H1 (cell line): ENCODE results near the gene CHAC2. TPM values are rescaled to one million over a fixed set of nuclear protein-coding genes. Genes with fewer than 3 reads are reported as not detected.

Experiments used
- CBX5 ChIP-seq: fragments of 300-800, 300-1000 bp; sonication (generic); IDR thresholded peaks from 2 replicates; pipeline ENCODE4 v1.7.1; 2016; ENCODE audit warnings: antibody characterized with exemption, low read length, low read depth
- CREB1 ChIP-seq: IDR thresholded peaks from 2 replicates; pipeline ENCODE4 v1.6.1; 2012; ENCODE audit warnings: inconsistent platforms
- EZH2 ChIP-seq: fragments of 200-600 bp; sonication (generic); IDR thresholded peaks from 2 replicates; pipeline ENCODE4 v1.7.1; 2012; ENCODE audit warnings: low read depth, mild to moderate bottlenecking, moderate library complexity, low read length, inconsistent platforms; ENCODE audit not compliant: severe bottlenecking
- SP1 ChIP-seq: IDR thresholded peaks from 2 replicates; pipeline ENCODE4 v1.6.1; 2011; ENCODE audit warnings: low read depth, low read length
- TAF7 ChIP-seq: optimal IDR thresholded peaks from 2 replicates; pipeline ENCODE3; 2011; ENCODE audit warnings: low read depth, mild to moderate bottlenecking, inconsistent platforms, low read length, moderate library complexity, borderline replicate concordance
- polyA plus RNA-seq, 7 experiments: library from polyadenylated mRNA; depleted of rRNA in 3 of 7; stranded (reverse) in 5 of 7; unstranded in 2 of 7; fragments of >200 nt in 5 of 7; fragments of 200-250 nt in 2 of 7; gene quantifications; 1 replicate in 5 of 7; 2 replicates in 1 of 7; 4 replicates in 1 of 7; pipeline versions ENCODE4 v1.2.1 to v1.2.3, GENCODE V29; 2011 to 2013; ENCODE audit warnings: missing spikeins in 2 of 7, mixed read lengths in 2 of 7
- total RNA-seq: library from RNA; stranded (reverse); fragmentation: NEBNext Ultra II Directional; extraction: Animal tissue kit (Norgen Biotek cat#: 25700); gene quantifications from 2 replicates; pipeline ENCODE4 v1.2.1, GENCODE V29; 2021

Gene CHAC2
- total and polyA plus RNA-seq, 2 of the 8 experiments (the other 6 are each of a cell fraction or from before 2014, with no cell fraction given) = 5.4 to 11.2 TPM

DNA sequence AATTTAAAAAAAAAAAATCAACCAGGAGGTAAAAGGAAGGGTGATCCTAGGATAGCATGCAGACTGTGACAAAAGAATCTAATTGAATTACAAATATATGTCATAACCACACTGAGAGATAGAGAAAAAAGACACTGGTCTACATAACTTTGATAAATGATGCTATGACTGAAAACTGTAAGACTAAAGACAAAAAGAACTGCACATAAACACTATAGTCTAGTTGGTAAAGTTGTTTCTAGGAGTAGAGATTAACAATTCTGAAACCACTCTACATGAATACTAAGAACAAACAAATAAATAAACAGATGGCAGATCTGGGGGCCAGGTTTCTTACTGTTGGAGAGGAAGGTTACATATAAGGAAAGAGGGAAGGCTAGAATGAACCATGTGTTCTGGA lies 14.6 kb upstream of the CHAC2 start (continued):
- no peak for TF ChIP-seq CBX5
- TF ChIP-seq SP1 = no peak
- no peak for TF ChIP-seq CREB1
- TF ChIP-seq TAF7 = no peak
- TF ChIP-seq EZH2 = no peak
- TF ChIP-seq, all 59 proteins: peak for 0
